Measurements from ENCODE around the gene DDN. TPM values are rescaled to one million over a fixed set of nuclear protein-coding genes. Genes with fewer than 3 reads are reported as not detected.

The DDN gene
- total RNA-seq = 0.28 and 0.68 TPM in 2 replicates

GRCh38 chr12:48999371-49000131 is at the start of gene DDN:
TSS of gene DDN (minus strand) at chr12:48999375. CDS start at chr12:48999287, 88 bp downstream.

GRCh38 chr12:49018261-49019119 is 19.3 kb upstream of the DDN start, which contains the start of gene PRKAG1:
TSS of gene PRKAG1 (minus strand) at chr12:49018776. CDS start at chr12:49018740, 36 bp downstream.

GRCh38 chr12:48978291-48978740 is 20.9 kb downstream of the DDN start, which contains the start of gene WNT1:
TSS of gene WNT1 (plus strand) at chr12:48978322. CDS start at chr12:48978651, 329 bp downstream.

GRCh38 chr12:48957141-48958048 is 41.8 kb downstream of the DDN start, which contains the start of gene ARF3:
TSS of gene ARF3 (minus strand) at chr12:48957487. CDS start at chr12:48941095, 16,392 bp downstream.

Other genes with a start within 250 kb of the DDN start
- gene ADCY6, start 210.3 kb downstream of the DDN start, total RNA-seq = 19.1 and 38.7 TPM in 2 replicates
- gene CACNB3, start 180.9 kb downstream of the DDN start, total RNA-seq = 7.5 and 19.0 TPM in 2 replicates
- gene DDX23, start 147.2 kb downstream of the DDN start, total RNA-seq = 67.0 and 95.1 TPM in 2 replicates
- 0.78 and 4.1 TPM in 2 replicates for gene RND1, start 133.5 kb downstream of the DDN start, total RNA-seq
- gene FKBP11, start 73.9 kb downstream of the DDN start, total RNA-seq = 6.2 and 20.5 TPM in 2 replicates
- 30.8 and 46.3 TPM in 2 replicates for gene ARF3, start 41.9 kb downstream of the DDN start, total RNA-seq
- gene WNT10B, start 27.6 kb downstream of the DDN start, total RNA-seq = 0.07 TPM in 1 of 2 replicates, not detected in the other
- gene WNT1, start 21.1 kb downstream of the DDN start, total RNA-seq = not detected in 2 replicates
- gene PRKAG1, start 19.4 kb upstream of the DDN start, total RNA-seq = 50.8 and 62.2 TPM in 2 replicates
- gene KMT2D, start 61.4 kb upstream of the DDN start, total RNA-seq = 24.9 and 107 TPM in 2 replicates
- 0.36 and 1.0 TPM in 2 replicates for gene RHEBL1, start 70.6 kb upstream of the DDN start, total RNA-seq
- gene DHH, start 95.4 kb upstream of the DDN start, total RNA-seq = under 0.01 TPM in 1 of 2 replicates, not detected in the other
- gene LMBR1L, start 111.5 kb upstream of the DDN start, total RNA-seq = 27.7 and 31.8 TPM in 2 replicates
- 114 and 181 TPM in 2 replicates for gene TUBA1B, start 132.0 kb upstream of the DDN start, total RNA-seq
- gene TUBA1A, start 189.7 kb upstream of the DDN start, total RNA-seq = 2.7 and 16.7 TPM in 2 replicates

Measured in nasal cavity respiratory epithelium epithelial cell of viscerocranial mucosa (primary cell).